ENCODE data around the gene GALNT4.

GALNT4 gene

GRCh38 chr12:89528434-89528833 lies 3.8 kb upstream of the GALNT4 start:
- no peak for DNase-seq

DNA sequence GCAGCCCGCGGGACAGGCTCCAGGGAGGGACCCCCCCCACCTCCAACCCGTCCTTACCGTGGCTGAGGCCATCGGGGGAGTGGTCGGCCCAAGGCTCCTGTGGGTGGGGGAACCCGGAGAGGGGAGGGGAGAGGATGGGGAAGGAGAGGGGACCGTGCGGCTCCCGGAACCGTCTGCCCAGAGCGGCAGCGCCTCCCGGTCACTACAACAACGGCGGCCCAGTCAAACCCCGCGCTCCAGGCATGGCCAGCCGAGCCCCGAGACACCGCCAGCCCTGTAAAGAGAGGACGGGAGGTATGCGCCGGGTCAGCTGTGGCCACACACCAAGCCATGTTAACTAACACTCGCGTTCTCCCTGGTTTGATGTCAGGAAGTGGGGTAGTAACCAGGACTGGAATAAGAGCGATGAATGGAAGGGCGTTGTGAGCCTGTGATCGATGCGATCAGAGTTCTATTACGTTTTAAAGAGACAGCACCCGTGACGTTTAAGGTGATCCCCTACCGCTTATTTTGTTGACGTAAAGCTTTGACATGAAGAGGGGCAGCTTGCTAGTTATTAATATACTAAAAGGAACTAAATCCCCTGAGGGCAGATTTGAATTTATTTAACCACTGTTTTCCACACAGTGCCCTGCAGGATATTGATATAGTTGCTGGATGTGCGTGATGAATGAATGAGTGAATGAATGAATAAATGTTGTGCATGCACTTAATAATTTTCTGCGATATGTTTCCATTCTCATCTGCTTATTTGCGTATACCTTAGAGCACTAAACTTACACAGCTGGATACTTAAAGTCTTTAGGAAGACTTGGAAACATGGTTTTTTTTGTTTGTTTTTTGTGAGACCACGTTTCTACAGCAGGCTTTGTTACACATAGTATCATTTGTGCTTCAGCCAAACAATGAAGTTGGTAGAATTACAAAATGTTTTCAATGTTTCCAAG lies 1.5 kb upstream of the GALNT4 start, which contains the start of gene POC1B:
TSS of gene POC1B (minus strand) at position 224 of the 947 bp plus-strand sequence. CDS start at position 72, 152 bp downstream.
- DNase-seq = peak; percentile 79

- DNase-seq = no peak
Observed at GRCh38 chr12:89525305-89525823, 768 bp upstream of the GALNT4 start.

GRCh38 chr12:89523843-89524540 lies 604 bp downstream of the GALNT4 start:
- DNase-seq = no peak

- no peak for DNase-seq
Observed at GRCh38 chr12:89523393-89523792, 1.2 kb downstream of the GALNT4 start.

GRCh38 chr12:89521364-89522223 lies 3.0 kb downstream of the GALNT4 start:
- DNase-seq = no peak

DNA sequence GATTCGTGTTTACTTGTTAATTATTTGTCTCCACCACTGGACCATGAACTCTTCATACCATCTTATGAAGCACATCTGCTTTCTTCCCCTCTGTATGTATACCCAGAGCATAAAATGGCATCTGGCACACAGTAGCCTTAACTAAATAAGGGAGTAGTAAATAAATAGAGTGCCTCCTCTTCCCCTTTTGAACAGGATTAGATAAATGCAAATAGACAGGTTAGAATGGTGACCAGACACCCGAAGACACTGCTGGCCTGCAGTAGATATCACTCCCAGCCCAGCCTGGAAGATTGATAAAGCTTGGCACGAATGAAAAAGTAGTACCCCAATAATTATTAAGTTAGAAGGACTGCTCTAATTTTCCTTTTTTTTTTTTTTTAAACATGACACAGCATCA lies 6.9 kb downstream of the GALNT4 start:
- no peak for DNase-seq

DNA sequence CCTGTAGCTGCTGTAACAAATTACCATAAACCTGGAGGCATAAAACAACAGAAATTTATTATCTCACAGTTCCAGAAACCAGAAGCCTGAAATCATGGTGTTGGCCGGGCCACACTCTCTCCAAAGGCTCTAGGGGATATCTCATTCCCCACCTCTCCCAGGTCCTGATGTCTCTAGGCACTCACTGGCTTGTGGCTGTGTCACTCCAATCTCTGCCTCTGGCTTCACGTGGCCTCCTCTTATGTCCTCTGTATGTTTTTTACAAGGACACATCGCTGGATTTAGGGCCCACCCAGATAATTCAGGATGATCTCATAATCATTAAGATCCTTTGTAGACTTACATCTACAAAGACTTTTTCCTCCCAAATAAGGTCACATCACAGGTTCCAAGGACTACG lies 8.0 kb downstream of the GALNT4 start:
- no peak for DNase-seq

DNA sequence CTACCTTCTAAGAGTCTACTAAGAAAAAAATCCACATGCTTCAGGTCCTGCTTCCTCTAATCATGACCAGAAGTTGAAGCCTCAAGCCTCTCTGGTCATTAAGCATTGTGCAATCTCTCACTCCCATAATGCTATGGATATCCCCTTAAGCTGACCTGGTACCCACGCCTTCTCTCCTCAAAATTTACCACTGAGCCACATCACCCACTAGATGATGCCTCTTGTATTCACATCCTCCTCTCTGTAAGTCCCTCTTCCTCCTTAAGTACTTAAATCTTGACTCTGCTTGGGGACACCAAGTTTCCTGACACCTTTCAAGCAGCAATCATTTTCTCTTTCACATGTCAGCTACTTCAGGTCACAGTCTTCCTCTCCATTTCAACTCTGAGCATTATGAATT lies 9.8 kb downstream of the GALNT4 start:
- DNase-seq = no peak

DNA sequence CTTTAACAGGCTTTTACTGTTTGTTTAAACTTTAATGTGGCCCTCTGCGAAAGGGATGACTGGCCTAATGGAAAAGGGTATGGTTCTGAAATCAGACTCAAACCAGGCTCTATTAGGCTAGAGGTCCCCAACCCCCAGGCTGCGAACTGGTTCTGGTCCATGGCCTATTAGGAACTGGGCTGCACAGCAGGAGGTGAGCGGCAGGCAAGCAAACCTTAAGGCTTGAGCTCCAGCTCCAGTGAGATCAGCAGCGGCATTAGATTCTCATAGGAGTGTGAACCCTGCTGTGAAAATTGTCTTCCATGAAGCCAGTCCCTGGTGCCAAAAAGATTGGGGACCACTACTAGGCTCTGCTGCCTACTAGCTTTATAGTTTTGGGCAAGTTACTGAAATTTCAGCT lies 11.1 kb downstream of the GALNT4 start:
- no peak for DNase-seq

DNA sequence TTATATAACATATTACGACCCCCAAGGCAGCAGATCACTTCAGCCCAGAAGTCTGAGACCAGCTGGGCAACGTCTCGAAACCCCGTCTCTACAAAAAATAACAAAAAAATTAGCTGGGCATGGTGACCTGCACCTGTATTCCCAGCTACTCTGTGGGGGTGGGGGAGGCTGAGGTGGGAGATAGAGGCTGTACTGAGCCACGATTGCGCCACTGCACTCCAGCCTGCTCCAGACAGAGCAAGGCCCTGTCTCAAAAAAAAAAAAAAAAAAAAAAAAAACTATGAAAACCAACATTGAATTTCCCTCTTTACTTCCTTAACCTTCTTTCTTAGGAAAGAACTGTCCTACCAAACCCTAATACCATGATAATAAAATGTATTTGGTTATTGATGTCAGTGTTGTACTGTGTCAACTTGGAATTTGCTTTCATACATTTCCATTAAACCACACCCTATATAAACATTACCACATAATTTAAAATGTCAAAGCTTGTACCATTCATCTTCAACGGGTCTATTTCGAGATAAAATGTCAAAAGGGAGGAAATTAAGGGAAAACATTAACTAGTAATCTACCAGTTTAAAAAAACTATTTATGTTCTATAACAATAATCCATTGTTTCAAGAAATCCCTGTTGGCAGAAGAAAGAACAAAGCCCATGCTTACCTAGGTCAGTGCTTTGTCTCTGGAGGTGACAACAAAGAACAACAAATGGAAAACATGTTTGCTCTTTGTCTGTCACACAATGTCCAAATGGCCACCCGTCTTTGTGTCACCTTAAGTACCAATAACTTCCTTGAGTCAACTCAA lies 17.4 kb downstream of the GALNT4 start:
- DNase-seq = no peak

DNA sequence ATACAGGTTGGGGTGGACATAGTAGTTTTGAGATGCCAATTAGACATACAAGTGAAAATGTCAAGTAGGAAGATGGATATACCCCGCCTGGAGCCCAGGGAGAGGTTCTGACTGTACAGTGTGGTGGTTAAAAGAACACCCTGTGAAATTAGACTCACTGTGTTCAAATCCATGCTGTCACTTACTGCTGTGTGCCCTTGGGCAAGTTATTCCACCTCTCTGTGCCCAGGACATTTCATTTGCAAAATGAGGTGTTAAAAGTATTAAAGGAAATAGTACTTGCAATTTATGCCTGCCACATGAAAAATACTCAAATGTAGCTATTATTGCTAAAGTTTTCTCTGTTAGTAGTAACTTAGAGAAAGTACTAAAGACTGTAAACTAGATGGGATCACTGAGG lies 18.5 kb downstream of the GALNT4 start:
- no peak for DNase-seq

DNA sequence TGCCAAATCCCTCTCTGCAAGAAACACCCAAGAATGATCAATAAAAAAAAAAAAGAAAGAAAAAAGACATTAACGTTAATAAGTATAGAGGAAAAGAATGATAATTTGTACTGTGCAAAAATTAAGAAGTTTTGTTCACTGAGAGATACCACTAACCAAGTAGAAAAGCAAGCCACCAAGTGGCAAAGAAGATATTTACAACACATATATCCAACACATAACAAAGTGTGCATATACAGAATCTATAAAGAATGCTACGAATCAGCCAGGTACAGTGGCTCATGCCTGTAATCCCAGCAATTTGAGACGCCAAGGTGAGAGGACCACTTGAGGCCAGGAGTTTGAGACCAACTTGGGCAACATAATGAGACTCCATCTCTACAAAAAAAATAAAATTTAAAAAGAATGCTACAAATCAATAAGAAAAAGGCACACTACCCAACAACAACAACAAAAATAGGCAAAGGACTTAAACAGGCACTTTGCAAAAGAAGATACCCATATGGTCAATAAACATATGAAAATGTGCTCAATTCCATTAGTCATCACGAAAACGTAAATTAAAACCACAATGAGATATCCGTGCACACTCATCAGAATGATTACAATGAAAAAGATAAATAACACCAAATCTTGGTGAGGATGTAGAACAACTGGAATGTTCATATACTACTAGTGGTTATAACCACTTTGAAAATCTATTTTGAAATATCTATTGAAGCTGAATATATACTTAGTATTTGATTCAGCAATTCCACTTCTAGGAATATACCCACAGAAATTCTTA lies 19.8 kb downstream of the GALNT4 start:
- DNase-seq = no peak

GRCh38 chr12:89501793-89502192 lies 22.8 kb downstream of the GALNT4 start:
- no peak for DNase-seq

DNA sequence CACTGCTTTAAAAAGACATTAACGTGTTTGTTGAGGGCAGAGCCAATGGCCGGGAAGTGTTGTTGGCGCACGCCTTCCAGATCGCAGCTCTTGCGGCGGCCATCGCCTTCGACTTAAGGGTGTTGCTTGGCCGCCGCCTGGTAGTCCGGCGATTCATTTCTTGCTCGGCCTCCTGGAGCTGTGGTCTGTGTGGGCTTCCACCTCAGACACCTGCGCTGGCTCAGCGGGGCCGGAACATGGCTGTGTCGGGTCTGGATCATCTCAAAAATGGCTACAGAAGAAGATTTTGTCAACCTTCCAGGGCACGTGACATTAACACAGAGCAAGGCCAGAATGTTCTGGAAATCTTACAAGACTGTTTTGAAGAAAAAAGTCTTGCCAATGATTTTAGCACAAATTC lies 24.7 kb downstream of the GALNT4 start:
- DNase-seq = no peak

GRCh38 chr12:89497467-89497866 lies 27.1 kb downstream of the GALNT4 start:
- DNase-seq = no peak

DNA sequence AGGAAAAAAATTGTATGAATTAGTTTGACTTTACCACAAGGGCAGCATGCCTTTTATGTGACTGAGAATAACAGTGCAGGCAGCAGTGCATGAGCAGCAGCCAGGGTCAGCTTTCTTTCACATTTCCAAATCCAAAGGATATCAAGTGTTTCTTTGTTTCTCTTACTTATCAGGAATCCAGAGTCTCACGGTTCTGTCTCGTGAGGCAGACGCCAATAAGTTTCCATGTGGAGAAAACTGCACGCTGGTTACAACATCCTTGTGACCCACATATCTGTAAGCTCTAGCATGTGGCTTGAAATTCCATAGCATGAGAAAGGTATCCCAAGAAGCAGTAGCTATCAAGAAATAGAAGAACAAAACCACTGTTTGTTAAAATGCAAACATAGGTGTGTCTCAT lies 27.6 kb downstream of the GALNT4 start:
- DNase-seq = no peak

GRCh38 chr12:89494411-89495231 lies 30.0 kb downstream of the GALNT4 start:
- peak; percentile 29 for DNase-seq

- DNase-seq = no peak
Observed at GRCh38 chr12:89493670-89494302, 30.8 kb downstream of the GALNT4 start.

DNA sequence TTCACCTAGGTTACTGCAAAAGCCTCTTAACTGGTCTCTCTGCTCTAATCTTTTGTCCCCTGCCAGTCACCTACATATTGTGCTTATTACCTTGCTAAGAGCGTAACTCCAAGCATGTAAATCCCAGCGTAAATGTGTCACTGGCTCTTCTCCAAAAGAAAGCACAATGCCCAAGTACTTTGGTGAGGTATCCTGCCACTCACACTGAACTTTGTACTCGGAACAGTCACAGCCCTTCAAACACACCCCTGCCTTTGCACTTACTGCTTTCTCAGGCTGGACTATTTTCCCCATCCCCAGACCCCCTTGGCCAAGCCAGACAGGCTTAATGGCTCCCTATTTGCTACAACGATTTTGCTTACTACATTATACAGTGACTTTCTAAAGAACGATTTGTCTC lies 31.7 kb downstream of the GALNT4 start:
- DNase-seq = no peak

All from fibroblast of upper back skin (primary cell).